GM10847 (cell line): Measurements from ENCODE around the gene TF.

Source experiments
- POLR2A ChIP-seq: IDR thresholded peaks from 2 replicates; pipeline ENCODE4 v1.6.1; 2011; ENCODE audit not compliant: insufficient read length; ENCODE audit errors: extremely low read depth

The TF gene

GRCh38 chr3:133756716-133757694 is 10.8 kb downstream of the TF start:
- TF ChIP-seq POLR2A: no peak

GRCh38 chr3:133757701-133758567 is 11.7 kb downstream of the TF start:
- no peak for TF ChIP-seq POLR2A

GRCh38 chr3:133758568-133758928 is 12.4 kb downstream of the TF start:
- TF ChIP-seq POLR2A: no peak

- TF ChIP-seq POLR2A: no peak
Observed at GRCh38 chr3:133758964-133759739, 13.0 kb downstream of the TF start.

GRCh38 chr3:133759740-133760305 is 13.6 kb downstream of the TF start:
- TF ChIP-seq POLR2A: no peak

GRCh38 chr3:133760916-133761315 is 14.7 kb downstream of the TF start:
- no peak for TF ChIP-seq POLR2A

- TF ChIP-seq POLR2A: no peak
Observed at GRCh38 chr3:133761605-133762484, 15.7 kb downstream of the TF start.

- no peak for TF ChIP-seq POLR2A
Observed at GRCh38 chr3:133762539-133762938, 16.3 kb downstream of the TF start.

GRCh38 chr3:133763797-133764683 is 17.8 kb downstream of the TF start:
- no peak for TF ChIP-seq POLR2A

- no peak for TF ChIP-seq POLR2A
Observed at GRCh38 chr3:133765256-133765655, 19.1 kb downstream of the TF start.

GRCh38 chr3:133767607-133768006 is 21.4 kb downstream of the TF start:
- TF ChIP-seq POLR2A: no peak

GRCh38 chr3:133769536-133769935 is 23.3 kb downstream of the TF start:
- TF ChIP-seq POLR2A: no peak

GRCh38 chr3:133773732-133774131 is 27.5 kb downstream of the TF start:
- no peak for TF ChIP-seq POLR2A
